Measurements from ENCODE around the gene C15orf62. TPM values are rescaled to one million over a fixed set of nuclear protein-coding genes. Genes with fewer than 3 reads are reported as not detected.

Gene C15orf62
- total and polyA plus RNA-seq, 2 donors (not counting 1 experiment from before 2014, with no cell fraction given) = 0.02 to 0.17 TPM

DNA sequence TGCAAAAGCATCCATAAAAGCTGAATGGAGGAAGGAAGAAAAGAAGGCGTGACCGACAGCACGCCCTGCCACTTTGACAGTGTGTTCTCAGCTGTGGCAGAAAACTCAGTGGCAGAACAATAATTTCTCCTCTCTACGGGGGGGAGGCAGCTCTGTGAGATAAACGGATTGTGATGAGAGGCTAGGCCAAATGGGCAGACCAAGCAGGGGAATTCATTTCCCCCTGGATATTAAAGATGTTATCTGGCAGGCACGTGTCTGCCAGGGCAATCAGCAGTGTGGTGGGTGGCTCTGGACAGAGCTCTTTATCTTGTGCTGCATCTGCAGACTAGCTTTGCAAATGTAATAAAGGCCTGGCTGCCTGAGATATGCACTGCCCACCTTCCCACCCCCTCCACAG, 12.8 kb upstream of the C15orf62 start:
- Histone ChIP-seq H3K4me2 (ENCODE audit: extremely low read depth, insufficient read depth, low read length) (no peak overlapping the region), H3K36me3 (ENCODE audit: control insufficient read depth, insufficient read depth, low read length) (no peaks in the 10 kb centered on the region), H2AFZ (ENCODE audit: low read length) (no peak overlapping the region), H3K79me2 (ENCODE audit: control insufficient read depth, insufficient read depth, low read length) (peaks cover 9% of the 10 kb centered on the region), H4K20me1 (ENCODE audit: control insufficient read depth, extremely low read depth, insufficient read depth, low read length) (no peaks in the 10 kb centered on the region), H3K27me3 (ENCODE audit: control insufficient read depth, insufficient read depth, low read length) (no peaks in the 10 kb centered on the region), H3K9me3 (ENCODE audit: control insufficient read depth, insufficient read depth, low read depth, low read length) (no peaks in the 10 kb centered on the region), H3K9ac (ENCODE audit: insufficient read depth, low read length) (no peak overlapping the region), H3K4me1 (ENCODE audit: control insufficient read depth, extremely low read depth, insufficient read depth, low read length) (no peaks in the 10 kb centered on the region), H3K27ac (ENCODE audit: insufficient read depth, low read length) (no peak overlapping the region), H3K4me3 (replicated peaks in 1 of 4; ENCODE audit: control extremely low read depth in 1 of 4, insufficient read depth in 1 of 4, low read depth in 3 of 4, low read length in 4 of 4) (no peak overlapping the region)
- DNase-seq (ENCODE audit: low read depth in 2 of 2) = no peak
- TF ChIP-seq, protein P1, sequence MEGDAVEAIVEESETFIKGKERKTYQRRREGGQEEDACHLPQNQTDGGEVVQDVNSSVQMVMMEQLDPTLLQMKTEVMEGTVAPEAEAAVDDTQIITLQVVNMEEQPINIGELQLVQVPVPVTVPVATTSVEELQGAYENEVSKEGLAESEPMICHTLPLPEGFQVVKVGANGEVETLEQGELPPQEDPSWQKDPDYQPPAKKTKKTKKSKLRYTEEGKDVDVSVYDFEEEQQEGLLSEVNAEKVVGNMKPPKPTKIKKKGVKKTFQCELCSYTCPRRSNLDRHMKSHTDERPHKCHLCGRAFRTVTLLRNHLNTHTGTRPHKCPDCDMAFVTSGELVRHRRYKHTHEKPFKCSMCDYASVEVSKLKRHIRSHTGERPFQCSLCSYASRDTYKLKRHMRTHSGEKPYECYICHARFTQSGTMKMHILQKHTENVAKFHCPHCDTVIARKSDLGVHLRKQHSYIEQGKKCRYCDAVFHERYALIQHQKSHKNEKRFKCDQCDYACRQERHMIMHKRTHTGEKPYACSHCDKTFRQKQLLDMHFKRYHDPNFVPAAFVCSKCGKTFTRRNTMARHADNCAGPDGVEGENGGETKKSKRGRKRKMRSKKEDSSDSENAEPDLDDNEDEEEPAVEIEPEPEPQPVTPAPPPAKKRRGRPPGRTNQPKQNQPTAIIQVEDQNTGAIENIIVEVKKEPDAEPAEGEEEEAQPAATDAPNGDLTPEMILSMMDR (conservative IDR thresholded peaks at IDR 0.05 in 1 of 2, IDR thresholded peaks at IDR 0.05 in 1 of 2; ENCODE audit: low read depth in 1 of 2, low read length in 2 of 2) = no peak
- no peak for TF ChIP-seq EZH2 (IDR thresholded peaks at IDR 0.05; ENCODE audit: low read length, missing control alignments)

DNA sequence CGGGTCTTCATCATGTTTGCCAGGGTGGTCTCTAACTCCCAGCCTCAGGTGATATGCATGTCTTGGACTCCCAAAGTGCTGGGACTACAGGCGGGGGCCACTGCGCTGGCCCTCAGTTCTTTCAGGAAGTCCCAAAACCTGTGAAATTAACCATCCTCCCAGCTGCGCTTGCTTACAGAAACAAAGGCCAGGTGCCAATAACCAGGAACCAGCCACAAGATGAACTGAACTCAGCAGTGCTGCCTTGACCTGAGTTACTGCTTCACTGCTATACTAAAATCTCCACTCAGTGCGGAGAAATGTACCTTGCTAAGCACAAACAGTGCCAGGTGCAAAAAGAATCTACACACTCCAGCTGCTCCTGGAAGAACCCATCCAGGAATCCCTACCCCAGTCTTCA, 9.8 kb upstream of the C15orf62 start:
- Histone ChIP-seq H3K27me3 (ENCODE audit: control insufficient read depth, insufficient read depth, low read length) (no peaks in the 10 kb centered on the region), H3K9ac (ENCODE audit: insufficient read depth, low read length) (no peak overlapping the region), H2AFZ (ENCODE audit: low read length) (no peak overlapping the region), H3K79me2 (ENCODE audit: control insufficient read depth, insufficient read depth, low read length) (peaks cover under 1% of the 10 kb centered on the region), H3K27ac (ENCODE audit: insufficient read depth, low read length) (no peak overlapping the region), H4K20me1 (ENCODE audit: control insufficient read depth, extremely low read depth, insufficient read depth, low read length) (no peaks in the 10 kb centered on the region), H3K36me3 (ENCODE audit: control insufficient read depth, insufficient read depth, low read length) (no peaks in the 10 kb centered on the region), H3K4me1 (ENCODE audit: control insufficient read depth, extremely low read depth, insufficient read depth, low read length) (peaks cover 9% of the 10 kb centered on the region), H3K4me3 (replicated peaks in 1 of 4; ENCODE audit: control extremely low read depth in 1 of 4, insufficient read depth in 1 of 4, low read depth in 3 of 4, low read length in 4 of 4) (no peak overlapping the region), H3K9me3 (ENCODE audit: control insufficient read depth, insufficient read depth, low read depth, low read length) (no peaks in the 10 kb centered on the region), H3K4me2 (ENCODE audit: extremely low read depth, insufficient read depth, low read length) (no peak overlapping the region)
- DNase-seq (ENCODE audit: low read depth in 2 of 2) = no peak
- no peak for TF ChIP-seq EZH2 (IDR thresholded peaks at IDR 0.05; ENCODE audit: low read length, missing control alignments)
- TF ChIP-seq, protein P1 (conservative IDR thresholded peaks at IDR 0.05 in 1 of 2, IDR thresholded peaks at IDR 0.05 in 1 of 2; ENCODE audit: low read depth in 1 of 2, low read length in 2 of 2) = no peak

DNA sequence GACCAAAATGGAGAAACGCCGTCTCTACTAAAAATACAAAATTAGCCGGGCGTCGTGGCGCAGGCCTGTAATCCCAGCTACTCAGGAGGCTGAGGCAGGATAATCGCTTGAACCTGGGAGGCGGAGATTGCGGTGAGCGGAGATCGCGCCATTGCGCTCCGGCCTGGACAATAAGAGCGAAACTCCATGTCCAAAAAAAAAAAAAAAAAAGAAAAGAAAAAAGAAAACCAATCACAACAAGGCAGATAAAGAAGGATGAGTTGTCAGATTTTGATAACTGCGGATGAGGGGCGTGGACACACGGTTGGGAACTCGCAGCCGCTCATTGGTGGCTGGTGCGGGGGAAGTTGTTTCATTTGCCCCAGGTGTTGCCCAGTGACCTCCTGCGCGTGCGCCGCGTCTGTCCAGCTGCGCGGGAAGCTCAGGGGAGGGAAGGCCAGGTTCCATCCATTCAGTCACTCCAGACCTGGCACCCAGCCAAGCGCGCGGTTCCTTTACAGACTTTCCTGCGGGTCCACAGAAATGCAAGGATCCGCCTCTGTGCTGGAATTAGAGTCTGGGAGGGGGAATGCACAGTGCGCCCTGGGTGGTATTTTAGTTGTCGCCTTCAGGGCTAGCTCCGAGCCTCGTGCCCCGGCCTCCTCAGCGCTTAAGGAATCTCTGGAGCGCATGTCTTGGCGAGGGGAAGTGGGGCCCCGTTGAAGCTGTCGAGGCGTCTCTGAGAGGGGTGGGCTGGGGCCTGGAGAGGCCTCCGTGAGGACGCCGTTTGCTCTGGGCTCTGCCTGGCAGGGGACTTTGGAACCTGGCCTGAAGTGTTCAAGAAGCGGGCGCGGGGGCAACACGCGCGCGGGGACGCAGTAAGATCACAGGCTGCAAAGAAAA, 6.6 kb upstream of the C15orf62 start:
- Histone ChIP-seq H3K79me2 (ENCODE audit: control insufficient read depth, insufficient read depth, low read length) (no peaks in the 10 kb centered on the region), H3K27me3 (ENCODE audit: control insufficient read depth, insufficient read depth, low read length) (no peaks in the 10 kb centered on the region), H3K4me1 (ENCODE audit: control insufficient read depth, extremely low read depth, insufficient read depth, low read length) (peaks cover 16% of the 10 kb centered on the region), H3K27ac (ENCODE audit: insufficient read depth, low read length) (peak overlapping the region; percentile 34), H3K9ac (ENCODE audit: insufficient read depth, low read length) (peak overlapping the region; percentile 56), H4K20me1 (ENCODE audit: control insufficient read depth, extremely low read depth, insufficient read depth, low read length) (no peaks in the 10 kb centered on the region), H3K9me3 (ENCODE audit: control insufficient read depth, insufficient read depth, low read depth, low read length) (no peaks in the 10 kb centered on the region), H3K36me3 (ENCODE audit: control insufficient read depth, insufficient read depth, low read length) (peaks cover 3% of the 10 kb centered on the region), H2AFZ (ENCODE audit: low read length) (peak overlapping the region; percentile 64), H3K4me3 (replicated peaks in 1 of 4; ENCODE audit: control extremely low read depth in 1 of 4, insufficient read depth in 1 of 4, low read depth in 3 of 4, low read length in 4 of 4) (peak overlapping the region; percentile 47 to 59 (median 53)), H3K4me2 (ENCODE audit: extremely low read depth, insufficient read depth, low read length) (peak overlapping the region; percentile 91)
- DNase-seq (ENCODE audit: low read depth in 2 of 2) = peak; percentile 47 to 57
- TF ChIP-seq, protein P1 (conservative IDR thresholded peaks at IDR 0.05 in 1 of 2, IDR thresholded peaks at IDR 0.05 in 1 of 2; ENCODE audit: low read depth in 1 of 2, low read length in 2 of 2) = no peak
- TF ChIP-seq EZH2 (IDR thresholded peaks at IDR 0.05; ENCODE audit: low read length, missing control alignments) = no peak

Measured in fibroblast of lung (primary cell).